ENCODE measurements around the gene XRCC5.

Gene XRCC5

GRCh38 chr2:216110620-216111019 is 1.5 kb downstream of the XRCC5 start:
- TF ChIP-seq EZH2 (IDR thresholded peaks at IDR 0.05) (no peak), FOXP2 (optimal IDR thresholded peaks at IDR 0.05; ENCODE audit: control extremely low read depth, extremely low read length, insufficient read depth) (no peak), POLR2AphosphoS5 (IDR thresholded peaks at IDR 0.05; ENCODE audit: borderline replicate concordance, low read depth, low read length) (no peak)
- H3K4me3 ChIP-seq = peak overlapping the region; percentile 97
- H3K9me3 ChIP-seq (ENCODE audit: low read depth, low read length) = no peaks in the 10 kb centered on the region
- DNase-seq (ENCODE audit: low read depth, low spot score) = no peak
- H3K36me3 ChIP-seq (ENCODE audit: insufficient read depth, low read length) = peaks cover 51% of the 10 kb centered on the region
- peak overlapping the region; percentile 90 for H3K27ac ChIP-seq
- H3K9ac ChIP-seq (ENCODE audit: insufficient read length) = peak overlapping the region; percentile 100

- H3K4me3 ChIP-seq = peak overlapping the region; percentile 97
- peak overlapping the region; percentile 100 for H3K9ac ChIP-seq (ENCODE audit: insufficient read length)
- no peak for DNase-seq (ENCODE audit: low read depth, low spot score)
- peak overlapping the region; percentile 90 for H3K27ac ChIP-seq
- TF ChIP-seq FOXP2 (optimal IDR thresholded peaks at IDR 0.05; ENCODE audit: control extremely low read depth, extremely low read length, insufficient read depth) (no peak), EZH2 (IDR thresholded peaks at IDR 0.05) (no peak), POLR2AphosphoS5 (IDR thresholded peaks at IDR 0.05; ENCODE audit: borderline replicate concordance, low read depth, low read length) (no peak)
- peaks cover 56% of the 10 kb centered on the region for H3K36me3 ChIP-seq (ENCODE audit: insufficient read depth, low read length)
- H3K9me3 ChIP-seq (ENCODE audit: low read depth, low read length) = no peaks in the 10 kb centered on the region
Measured at GRCh38 chr2:216111122-216111521, 2.0 kb downstream of the XRCC5 start.

DNA sequence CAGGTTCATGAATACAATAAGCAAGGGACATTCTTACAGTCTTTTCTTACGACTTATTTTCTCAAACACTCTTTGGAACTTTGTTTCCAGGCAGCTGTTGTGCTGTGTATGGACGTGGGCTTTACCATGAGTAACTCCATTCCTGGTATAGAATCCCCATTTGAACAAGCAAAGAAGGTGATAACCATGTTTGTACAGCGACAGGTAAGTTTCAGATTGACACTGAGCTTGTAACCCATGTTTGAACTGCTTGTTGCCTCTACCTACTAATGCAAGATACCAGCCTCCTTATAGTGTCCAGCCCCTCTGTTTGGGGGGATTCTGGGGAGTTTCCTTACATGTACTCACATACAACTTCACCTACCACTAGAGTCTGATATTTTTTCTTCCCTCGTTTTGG is 3.8 kb downstream of the XRCC5 start:
- H3K9me3 ChIP-seq (ENCODE audit: low read depth, low read length) = no peaks in the 10 kb centered on the region
- peaks cover 74% of the 10 kb centered on the region for H3K36me3 ChIP-seq (ENCODE audit: insufficient read depth, low read length)
- H3K4me3 ChIP-seq = no peak overlapping the region
- H3K9ac ChIP-seq (ENCODE audit: insufficient read length) = peak overlapping the region; percentile 100
- peak overlapping the region; percentile 90 for H3K27ac ChIP-seq
- no peak for DNase-seq (ENCODE audit: low read depth, low spot score)
- TF ChIP-seq EZH2 (IDR thresholded peaks at IDR 0.05) (no peak), POLR2AphosphoS5 (IDR thresholded peaks at IDR 0.05; ENCODE audit: borderline replicate concordance, low read depth, low read length) (no peak), FOXP2 (optimal IDR thresholded peaks at IDR 0.05; ENCODE audit: control extremely low read depth, extremely low read length, insufficient read depth) (no peak)

DNA sequence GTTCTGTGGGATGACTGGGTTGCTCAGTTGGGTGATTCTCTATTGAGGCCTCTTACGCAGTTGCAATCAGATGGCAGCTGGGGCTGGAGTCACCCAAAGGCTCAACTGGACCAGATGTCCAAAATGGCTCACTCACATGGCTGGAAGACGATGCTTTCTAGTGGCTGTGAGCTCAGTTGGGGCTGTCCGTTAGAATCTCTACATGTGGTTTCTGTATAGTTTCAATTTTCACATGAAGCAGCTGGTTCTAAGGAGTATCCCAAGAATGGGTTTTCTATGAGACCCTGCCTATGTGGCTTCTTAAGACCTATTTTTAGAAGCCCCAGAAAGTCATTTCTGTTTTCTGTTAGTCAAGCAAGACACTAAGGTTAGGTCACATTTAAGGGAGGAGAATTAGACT is 4.4 kb downstream of the XRCC5 start:
- no peak for TF ChIP-seq FOXP2 (optimal IDR thresholded peaks at IDR 0.05; ENCODE audit: control extremely low read depth, extremely low read length, insufficient read depth)
- TF ChIP-seq POLR2AphosphoS5 (IDR thresholded peaks at IDR 0.05; ENCODE audit: borderline replicate concordance, low read depth, low read length) = no peak
- no peak for TF ChIP-seq EZH2 (IDR thresholded peaks at IDR 0.05)
- Histone ChIP-seq H3K27ac (peak overlapping the region; percentile 90), H3K4me3 (no peak overlapping the region), H3K9ac (ENCODE audit: insufficient read length) (peak overlapping the region; percentile 100), H3K9me3 (ENCODE audit: low read depth, low read length) (no peaks in the 10 kb centered on the region), H3K36me3 (ENCODE audit: insufficient read depth, low read length) (peaks cover 81% of the 10 kb centered on the region)
- DNase-seq (ENCODE audit: low read depth, low spot score) = no peak

- H3K9me3 ChIP-seq (ENCODE audit: low read depth, low read length) = no peaks in the 10 kb centered on the region
- no peak overlapping the region for H3K4me3 ChIP-seq
- H3K36me3 ChIP-seq (ENCODE audit: insufficient read depth, low read length) = peaks cover 88% of the 10 kb centered on the region
- H3K27ac ChIP-seq = peak overlapping the region; percentile 90
- no peak for DNase-seq (ENCODE audit: low read depth, low spot score)
- H3K9ac ChIP-seq (ENCODE audit: insufficient read length) = no peak overlapping the region
- TF ChIP-seq EZH2 (IDR thresholded peaks at IDR 0.05) (no peak), POLR2AphosphoS5 (IDR thresholded peaks at IDR 0.05; ENCODE audit: borderline replicate concordance, low read depth, low read length) (no peak), FOXP2 (optimal IDR thresholded peaks at IDR 0.05; ENCODE audit: control extremely low read depth, extremely low read length, insufficient read depth) (no peak)
Measured at GRCh38 chr2:216114382-216114713, 5.2 kb downstream of the XRCC5 start.

DNA sequence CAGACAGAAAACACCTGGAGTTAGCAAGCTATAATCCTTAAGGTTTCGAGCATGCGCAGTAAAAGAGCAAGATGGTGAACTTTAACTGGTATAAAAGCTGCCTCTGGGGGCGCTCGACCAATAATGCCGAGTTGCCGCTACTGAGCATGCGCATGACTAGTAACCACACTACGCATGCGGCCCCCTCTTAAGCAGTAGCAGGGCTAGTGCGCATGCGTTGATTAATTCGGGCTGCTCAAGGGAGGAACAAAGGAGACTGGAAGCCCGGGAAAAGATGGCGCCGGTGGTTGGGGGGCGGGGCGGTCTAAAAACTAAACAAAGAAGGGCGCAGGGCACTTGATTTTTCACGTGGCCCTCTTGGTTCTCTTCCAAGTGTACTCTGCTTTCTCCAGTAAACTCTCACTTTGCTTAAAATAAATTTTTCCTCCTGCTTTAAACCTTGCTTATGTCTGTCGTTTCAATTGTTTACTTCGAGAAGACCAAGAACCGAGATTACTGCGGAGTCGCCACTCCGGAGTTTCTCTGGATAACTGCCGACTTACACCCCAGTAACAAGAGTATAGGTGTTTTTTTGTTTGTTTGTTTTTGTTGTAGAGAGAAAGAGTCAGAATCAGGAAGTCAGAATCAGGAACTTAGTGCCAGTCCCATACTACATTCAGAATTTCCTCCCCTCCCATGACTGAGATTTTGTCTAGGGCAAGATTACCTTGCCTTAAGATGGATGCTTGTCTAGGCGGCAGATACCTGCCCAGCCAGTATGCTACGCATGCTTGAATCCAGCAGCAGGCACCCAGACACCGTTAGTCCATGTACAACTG is 5.8 kb downstream of the XRCC5 start:
- H3K36me3 ChIP-seq (ENCODE audit: insufficient read depth, low read length) = peaks cover 94% of the 10 kb centered on the region
- DNase-seq (ENCODE audit: low read depth, low spot score) = peak; percentile 100
- TF ChIP-seq POLR2AphosphoS5 (IDR thresholded peaks at IDR 0.05; ENCODE audit: borderline replicate concordance, low read depth, low read length) (peak; percentile 91), FOXP2 (optimal IDR thresholded peaks at IDR 0.05; ENCODE audit: control extremely low read depth, extremely low read length, insufficient read depth) (no peak), EZH2 (IDR thresholded peaks at IDR 0.05) (no peak)
- H3K9ac ChIP-seq (ENCODE audit: insufficient read length) = peak overlapping the region; percentile 99
- H3K9me3 ChIP-seq (ENCODE audit: low read depth, low read length) = no peaks in the 10 kb centered on the region
- peak overlapping the region; percentile 99 for H3K27ac ChIP-seq
- H3K4me3 ChIP-seq = peak overlapping the region; percentile 81

DNA sequence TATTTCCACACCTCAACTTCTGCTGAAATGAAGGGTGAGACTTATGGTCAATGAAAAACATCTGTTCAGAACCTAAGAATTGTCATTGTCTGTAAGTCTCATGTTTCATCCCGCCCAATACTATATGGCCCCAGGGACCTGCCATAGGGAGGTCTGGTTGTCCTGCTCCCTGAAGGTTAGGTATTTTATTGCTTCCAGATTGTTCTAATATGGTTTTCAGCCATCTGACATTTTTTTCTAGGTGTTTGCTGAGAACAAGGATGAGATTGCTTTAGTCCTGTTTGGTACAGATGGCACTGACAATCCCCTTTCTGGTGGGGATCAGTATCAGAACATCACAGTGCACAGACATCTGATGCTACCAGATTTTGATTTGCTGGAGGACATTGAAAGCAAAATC is 7.3 kb downstream of the XRCC5 start:
- Histone ChIP-seq H3K27ac (peak overlapping the region; percentile 99), H3K36me3 (ENCODE audit: insufficient read depth, low read length) (peaks cover 96% of the 10 kb centered on the region), H3K9me3 (ENCODE audit: low read depth, low read length) (no peaks in the 10 kb centered on the region), H3K9ac (ENCODE audit: insufficient read length) (peak overlapping the region; percentile 99), H3K4me3 (peak overlapping the region; percentile 81)
- no peak for DNase-seq (ENCODE audit: low read depth, low spot score)
- TF ChIP-seq EZH2 (IDR thresholded peaks at IDR 0.05) (no peak), FOXP2 (optimal IDR thresholded peaks at IDR 0.05; ENCODE audit: control extremely low read depth, extremely low read length, insufficient read depth) (no peak), POLR2AphosphoS5 (IDR thresholded peaks at IDR 0.05; ENCODE audit: borderline replicate concordance, low read depth, low read length) (no peak)

GRCh38 chr2:216117561-216118340 is 8.6 kb downstream of the XRCC5 start:
- no peak for DNase-seq (ENCODE audit: low read depth, low spot score)
- TF ChIP-seq FOXP2 (optimal IDR thresholded peaks at IDR 0.05; ENCODE audit: control extremely low read depth, extremely low read length, insufficient read depth) (no peak), EZH2 (IDR thresholded peaks at IDR 0.05) (no peak), POLR2AphosphoS5 (IDR thresholded peaks at IDR 0.05; ENCODE audit: borderline replicate concordance, low read depth, low read length) (no peak)
- Histone ChIP-seq H3K36me3 (ENCODE audit: insufficient read depth, low read length) (peaks cover 96% of the 10 kb centered on the region), H3K4me3 (peak overlapping the region; percentile 11), H3K9me3 (ENCODE audit: low read depth, low read length) (no peaks in the 10 kb centered on the region), H3K27ac (peak overlapping the region; percentile 69; the same call in 1 of the 2 replicates), H3K9ac (ENCODE audit: insufficient read length) (peak overlapping the region; percentile 17)
